ENCODE data around the gene ADIRF. TPM values are rescaled to one million over a fixed set of nuclear protein-coding genes. Genes with fewer than 3 reads are reported as not detected.
"Not testable (repeated sequence)": the region's sequence is repeated elsewhere in the genome, so short reads cannot be mapped to it uniquely, and the experiment has no call there.

Gene ADIRF
- total and polyA plus RNA-seq, 10 donors: 23.9 to 139 (median 56.7) TPM

DNA sequence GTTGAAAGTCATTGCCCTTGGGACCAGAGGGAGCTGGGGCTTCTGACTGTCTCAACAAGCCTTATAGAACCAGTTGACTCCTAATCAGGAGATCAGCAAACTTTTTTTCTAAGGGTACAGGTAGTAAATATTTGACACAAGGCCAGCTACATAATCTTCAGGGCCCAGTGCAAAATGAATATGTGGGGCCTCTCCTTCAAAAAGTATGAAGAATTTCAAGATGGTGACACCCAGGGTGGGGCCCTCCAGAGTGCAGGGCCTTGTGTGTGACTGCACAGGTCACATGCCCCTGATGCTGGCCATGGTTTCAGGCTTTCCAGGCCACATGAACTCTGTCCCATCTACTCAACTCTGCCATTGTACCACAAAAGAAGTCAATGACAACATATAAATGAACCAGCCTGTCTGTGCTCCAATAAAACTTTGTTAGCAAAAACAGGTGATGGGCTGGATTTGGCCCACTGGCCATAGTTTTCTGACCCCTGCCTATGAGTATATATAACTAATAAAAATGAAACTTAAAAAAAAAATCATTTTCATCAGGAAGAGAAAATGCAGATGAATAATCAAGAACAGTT lies 17.0 kb upstream of the ADIRF start:
- H3K4me3 ChIP-seq: no peak overlapping the region
- intact Hi-C loops (cut with DNase I; ENCODE audit: low total_unique reads): no loop called here
- TF ChIP-seq, protein P1, sequence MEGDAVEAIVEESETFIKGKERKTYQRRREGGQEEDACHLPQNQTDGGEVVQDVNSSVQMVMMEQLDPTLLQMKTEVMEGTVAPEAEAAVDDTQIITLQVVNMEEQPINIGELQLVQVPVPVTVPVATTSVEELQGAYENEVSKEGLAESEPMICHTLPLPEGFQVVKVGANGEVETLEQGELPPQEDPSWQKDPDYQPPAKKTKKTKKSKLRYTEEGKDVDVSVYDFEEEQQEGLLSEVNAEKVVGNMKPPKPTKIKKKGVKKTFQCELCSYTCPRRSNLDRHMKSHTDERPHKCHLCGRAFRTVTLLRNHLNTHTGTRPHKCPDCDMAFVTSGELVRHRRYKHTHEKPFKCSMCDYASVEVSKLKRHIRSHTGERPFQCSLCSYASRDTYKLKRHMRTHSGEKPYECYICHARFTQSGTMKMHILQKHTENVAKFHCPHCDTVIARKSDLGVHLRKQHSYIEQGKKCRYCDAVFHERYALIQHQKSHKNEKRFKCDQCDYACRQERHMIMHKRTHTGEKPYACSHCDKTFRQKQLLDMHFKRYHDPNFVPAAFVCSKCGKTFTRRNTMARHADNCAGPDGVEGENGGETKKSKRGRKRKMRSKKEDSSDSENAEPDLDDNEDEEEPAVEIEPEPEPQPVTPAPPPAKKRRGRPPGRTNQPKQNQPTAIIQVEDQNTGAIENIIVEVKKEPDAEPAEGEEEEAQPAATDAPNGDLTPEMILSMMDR (IDR thresholded peaks at IDR 0.05 in 8 of 11, conservative IDR thresholded peaks at IDR 0.05 in 3 of 11): no peak
- TF ChIP-seq POLR2A (IDR thresholded peaks at IDR 0.05) (no peak), POLR2AphosphoS5 (IDR thresholded peaks at IDR 0.05) (no peak)
- peak overlapping the region in 2 of 8 donors; percentile 26 to 82 for H3K27ac ChIP-seq
- no peak for DNase-seq
- peaks cover 0 to 27% (median 20%) of the 10 kb centered on the region in 8 donors for H3K9me3 ChIP-seq
- H3K4me1 ChIP-seq: peaks cover 0 to 57% (median 27%) of the 10 kb centered on the region in 6 donors
- H3K27me3 ChIP-seq (replicated peaks in 1 of 7): peaks cover 0 to 6% (median 0%) of the 10 kb centered on the region in 7 donors
- no peaks in the 10 kb centered on the region for H3K36me3 ChIP-seq

DNA sequence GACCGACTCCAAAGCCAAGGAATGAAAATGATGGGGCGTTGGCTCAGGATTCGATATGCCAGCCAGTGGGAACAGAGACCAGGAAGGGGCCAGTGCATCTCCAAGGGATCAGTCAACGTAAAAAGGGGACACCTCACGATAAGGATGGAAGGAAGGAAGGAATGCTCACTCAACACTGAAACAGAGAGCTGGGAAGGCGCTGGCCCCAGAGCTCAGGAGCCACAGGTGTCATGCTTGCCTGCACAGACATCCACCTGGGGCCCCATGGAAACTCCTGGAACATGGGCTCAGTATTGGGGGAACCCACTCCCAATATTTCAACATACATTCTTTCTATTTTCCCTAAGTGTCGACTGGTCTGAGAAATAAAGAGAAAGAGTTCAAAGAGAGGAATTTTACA lies 16.2 kb upstream of the ADIRF start:
- intact Hi-C loops (cut with DNase I; ENCODE audit: low total_unique reads): no loop called here
- WGBS, 5 donors: 79 to 89% (median 86%) methylated on average over 7 of the region's 7 CpGs
- peak overlapping the region in 3 of 8 donors; percentile 82 to 87 (median 82) for H3K27ac ChIP-seq
- peaks cover 0 to 27% (median 20%) of the 10 kb centered on the region in 8 donors for H3K9me3 ChIP-seq
- DNase-seq: peak; percentile 24
- H3K4me3 ChIP-seq: no peak overlapping the region
- peaks cover 0 to 49% (median 23%) of the 10 kb centered on the region in 6 donors for H3K4me1 ChIP-seq
- no peaks in the 10 kb centered on the region for H3K27me3 ChIP-seq (replicated peaks in 1 of 7)
- TF ChIP-seq, protein P1 (IDR thresholded peaks at IDR 0.05 in 8 of 11, conservative IDR thresholded peaks at IDR 0.05 in 3 of 11): no peak
- no peak for TF ChIP-seq POLR2A (IDR thresholded peaks at IDR 0.05)
- TF ChIP-seq POLR2AphosphoS5 (IDR thresholded peaks at IDR 0.05): no peak
- H3K36me3 ChIP-seq: no peaks in the 10 kb centered on the region

DNA sequence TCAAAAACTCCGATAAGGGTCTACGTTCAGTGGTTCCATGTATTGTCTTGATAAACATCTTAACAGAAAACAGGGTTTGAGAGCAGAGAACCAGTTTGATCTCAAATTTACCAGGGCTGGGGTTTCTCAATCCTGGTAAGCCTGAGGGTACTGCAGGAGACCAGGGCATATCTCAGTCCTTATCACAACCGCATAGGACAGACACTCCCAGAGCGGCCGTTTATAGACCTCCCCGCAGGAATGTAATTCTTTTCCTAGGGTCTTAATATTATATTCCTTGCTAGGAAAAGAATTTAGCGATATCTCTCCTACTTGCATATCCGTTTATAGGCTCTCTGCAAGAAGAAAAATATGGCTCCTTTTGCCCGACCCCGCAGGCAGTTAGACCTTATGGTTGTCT lies 15.6 kb upstream of the ADIRF start:
- peak; percentile 25 for DNase-seq
- 85 to 93% (median 92%) methylated on average over 10 of the region's 10 CpGs for WGBS, 5 donors
- H3K9me3 ChIP-seq: peaks cover 0 to 27% (median 20%) of the 10 kb centered on the region in 8 donors

DNA sequence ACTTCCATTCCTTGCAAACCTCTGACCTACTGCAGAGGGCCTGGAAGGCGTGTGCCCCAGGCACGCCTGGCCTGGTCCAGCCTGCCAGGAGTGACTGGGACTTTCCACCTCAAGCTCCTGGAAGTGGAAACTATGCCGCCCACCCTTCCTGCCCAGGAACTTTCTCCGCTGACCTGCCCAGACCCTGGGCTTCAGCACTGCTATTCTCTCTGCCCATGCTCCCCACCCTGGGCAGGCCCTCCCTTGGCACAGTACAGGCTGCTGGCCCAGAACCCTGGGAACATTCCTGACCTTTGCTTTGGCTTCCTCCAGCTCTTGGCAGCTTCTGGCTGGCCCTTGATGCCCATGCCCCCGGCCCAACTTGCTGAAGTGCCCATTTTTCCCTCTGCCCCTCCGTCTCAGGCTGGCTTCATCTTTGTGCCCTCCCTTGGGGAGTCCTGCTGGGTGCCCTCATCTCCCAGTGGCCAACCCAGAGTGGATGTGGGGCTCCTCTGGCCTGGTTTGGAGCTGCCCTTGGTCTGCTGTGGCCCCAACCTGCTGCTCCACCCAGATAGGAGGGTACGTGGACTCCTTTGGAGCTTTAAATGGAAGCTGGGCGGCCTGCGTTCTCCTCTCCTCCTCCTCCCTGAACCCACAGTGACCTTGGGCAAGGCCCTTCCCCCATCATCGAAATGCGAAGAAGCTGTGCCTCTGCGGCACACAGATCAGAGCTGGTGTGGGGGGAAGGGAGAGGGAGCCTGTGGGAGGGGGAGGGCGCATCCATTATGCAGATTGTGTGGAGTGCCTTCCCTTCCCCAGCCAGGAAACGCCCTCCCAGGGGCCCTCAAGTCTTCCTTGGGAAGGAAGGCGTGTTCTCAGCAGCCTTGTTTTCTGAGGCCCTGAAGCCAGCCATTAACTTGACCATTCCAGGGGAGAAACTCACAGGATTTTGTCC lies 14.3 kb upstream of the ADIRF start:
- TF ChIP-seq, protein P1 (IDR thresholded peaks at IDR 0.05 in 8 of 11, conservative IDR thresholded peaks at IDR 0.05 in 3 of 11): no peak
- peak; percentile 50 to 77 (median 73) for TF ChIP-seq POLR2AphosphoS5 (IDR thresholded peaks at IDR 0.05)
- H3K4me3 ChIP-seq: peak overlapping the region in 6 of 8 donors; percentile 39 to 72 (median 54)
- H3K4me1 ChIP-seq: peaks cover 0 to 58% (median 31%) of the 10 kb centered on the region in 6 donors
- H3K27ac ChIP-seq: peak overlapping the region; percentile 49 to 87 (median 76)
- peaks cover 0 to 4% (median 0%) of the 10 kb centered on the region in 7 donors for H3K27me3 ChIP-seq (replicated peaks in 1 of 7)
- no peaks in the 10 kb centered on the region for H3K36me3 ChIP-seq
- peak; percentile 82 for DNase-seq
- H3K9me3 ChIP-seq: peaks cover 0 to 27% (median 20%) of the 10 kb centered on the region in 8 donors
- WGBS, 5 donors: 54 to 83% (median 65%) methylated on average over 13 to 15 of the region's 15 CpGs
- intact Hi-C loops (cut with DNase I; ENCODE audit: low total_unique reads): no loop called here

More for the DNA sequence above, 15.6 kb upstream of the ADIRF start:
- Histone ChIP-seq H3K4me3 (peak overlapping the region in 1 of 8 donors; percentile 72), H3K27ac (peak overlapping the region in 5 of 8 donors; percentile 39 to 87 (median 82)), H3K4me1 (peaks cover 0 to 47% (median 23%) of the 10 kb centered on the region in 6 donors)
- H3K36me3 ChIP-seq; H3K27me3 ChIP-seq (replicated peaks in 1 of 7); intact Hi-C loops (cut with DNase I; ENCODE audit: low total_unique reads): not testable (repeated sequence)

Data from spleen (tissue), 11 donors.